ENCODE measurements around the gene PPP1R16B. TPM values are rescaled to one million over a fixed set of nuclear protein-coding genes. Genes with fewer than 3 reads are reported as not detected.
A peak's percentile ranks its signal among the peaks of the same experiment; 100 is the strongest.

The PPP1R16B gene
- total RNA-seq, 1 donor from 2014 or later, result 13.0 TPM

DNA sequence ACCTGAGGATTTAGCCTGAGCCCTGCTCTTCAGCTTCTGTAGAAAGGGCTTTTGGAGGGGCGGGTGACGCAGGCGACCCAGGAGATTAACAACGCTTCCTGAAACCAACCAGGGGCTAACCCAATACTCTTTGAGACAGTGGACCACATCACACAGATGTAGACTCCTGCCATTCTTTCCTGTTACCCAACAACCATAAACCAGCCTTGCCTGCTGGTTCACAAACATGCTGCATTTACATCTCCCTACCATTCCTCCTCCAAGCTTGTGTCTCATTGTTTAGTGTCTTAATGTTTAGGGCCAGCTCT, 28.3 kb downstream of the PPP1R16B start:
- H3K27ac ChIP-seq, result no peak overlapping the region
- TF ChIP-seq, protein P1, sequence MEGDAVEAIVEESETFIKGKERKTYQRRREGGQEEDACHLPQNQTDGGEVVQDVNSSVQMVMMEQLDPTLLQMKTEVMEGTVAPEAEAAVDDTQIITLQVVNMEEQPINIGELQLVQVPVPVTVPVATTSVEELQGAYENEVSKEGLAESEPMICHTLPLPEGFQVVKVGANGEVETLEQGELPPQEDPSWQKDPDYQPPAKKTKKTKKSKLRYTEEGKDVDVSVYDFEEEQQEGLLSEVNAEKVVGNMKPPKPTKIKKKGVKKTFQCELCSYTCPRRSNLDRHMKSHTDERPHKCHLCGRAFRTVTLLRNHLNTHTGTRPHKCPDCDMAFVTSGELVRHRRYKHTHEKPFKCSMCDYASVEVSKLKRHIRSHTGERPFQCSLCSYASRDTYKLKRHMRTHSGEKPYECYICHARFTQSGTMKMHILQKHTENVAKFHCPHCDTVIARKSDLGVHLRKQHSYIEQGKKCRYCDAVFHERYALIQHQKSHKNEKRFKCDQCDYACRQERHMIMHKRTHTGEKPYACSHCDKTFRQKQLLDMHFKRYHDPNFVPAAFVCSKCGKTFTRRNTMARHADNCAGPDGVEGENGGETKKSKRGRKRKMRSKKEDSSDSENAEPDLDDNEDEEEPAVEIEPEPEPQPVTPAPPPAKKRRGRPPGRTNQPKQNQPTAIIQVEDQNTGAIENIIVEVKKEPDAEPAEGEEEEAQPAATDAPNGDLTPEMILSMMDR (IDR thresholded peaks at IDR 0.05), result no peak
- H3K4me3 ChIP-seq, result no peak overlapping the region
- H3K36me3 ChIP-seq, result no peaks in the 10 kb centered on the region
- no peaks in the 10 kb centered on the region for H3K27me3 ChIP-seq (ENCODE audit: low read depth)
- no peak for DNase-seq
- peaks cover 21% of the 10 kb centered on the region for H3K4me1 ChIP-seq
- no peaks in the 10 kb centered on the region for H3K9me3 ChIP-seq
- no peak for ATAC-seq
- intact Hi-C loops (cut with DNase I), result no loop called here

DNA sequence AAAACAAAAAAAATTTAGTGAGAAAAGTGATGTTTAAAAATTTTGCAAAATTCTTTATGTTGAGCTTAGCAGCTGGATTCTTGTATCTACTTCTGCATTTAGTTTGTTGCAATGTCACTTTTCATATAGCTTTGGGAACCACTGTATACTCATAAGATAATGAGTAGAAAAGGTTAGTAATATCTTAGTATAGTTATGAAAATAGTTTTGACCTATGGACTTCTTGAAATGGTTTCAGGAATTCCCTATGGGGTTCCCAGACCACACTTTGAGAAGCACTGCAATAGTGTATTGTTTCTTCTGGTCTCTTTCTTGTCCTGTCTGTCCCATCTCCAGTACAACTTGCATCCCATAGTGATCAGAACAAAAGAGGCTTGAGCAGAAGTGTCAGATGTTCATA, 29.4 kb downstream of the PPP1R16B start:
- ATAC-seq, result no peak
- DNase-seq, result no peak
- intact Hi-C loops (cut with DNase I), result no loop called here

DNA sequence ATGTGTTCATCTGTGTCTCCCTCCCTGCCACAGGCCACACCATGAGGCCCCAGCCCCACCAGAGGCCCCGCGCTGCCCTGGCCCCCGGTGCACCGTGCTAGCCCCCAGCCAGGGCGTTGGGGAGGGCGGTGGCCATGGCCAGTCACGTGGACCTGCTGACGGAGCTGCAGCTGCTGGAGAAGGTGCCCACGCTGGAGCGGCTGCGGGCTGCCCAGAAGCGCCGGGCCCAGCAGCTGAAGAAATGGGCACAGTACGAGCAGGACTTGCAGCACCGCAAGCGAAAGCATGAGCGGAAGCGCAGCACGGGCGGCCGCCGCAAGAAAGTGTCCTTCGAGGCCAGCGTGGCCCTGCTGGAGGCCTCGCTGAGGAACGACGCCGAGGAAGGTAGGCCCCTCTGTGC, 30.3 kb downstream of the PPP1R16B start:
- DNase-seq (no peak), ATAC-seq (peak in 1 of 2 donors; percentile 29)
- Histone ChIP-seq H3K4me3 (no peak overlapping the region), H3K27ac (no peak overlapping the region), H3K36me3 (no peaks in the 10 kb centered on the region), H3K27me3 (ENCODE audit: low read depth) (peaks cover 8% of the 10 kb centered on the region), H3K4me1 (peaks cover 9% of the 10 kb centered on the region), H3K9me3 (no peaks in the 10 kb centered on the region)
- TF ChIP-seq, protein P1 (IDR thresholded peaks at IDR 0.05), result no peak
- intact Hi-C loops (cut with DNase I), result no loop called here

More for the DNA sequence above, 29.4 kb downstream of the PPP1R16B start:
- peaks cover under 1% of the 10 kb centered on the region for H3K27me3 ChIP-seq (ENCODE audit: low read depth)
- H3K36me3 ChIP-seq, result no peaks in the 10 kb centered on the region
- peaks cover 11% of the 10 kb centered on the region for H3K4me1 ChIP-seq
- no peak overlapping the region for H3K4me3 ChIP-seq
- H3K9me3 ChIP-seq, result no peaks in the 10 kb centered on the region
- TF ChIP-seq, protein P1 (IDR thresholded peaks at IDR 0.05), result no peak
- no peak overlapping the region for H3K27ac ChIP-seq

DNA sequence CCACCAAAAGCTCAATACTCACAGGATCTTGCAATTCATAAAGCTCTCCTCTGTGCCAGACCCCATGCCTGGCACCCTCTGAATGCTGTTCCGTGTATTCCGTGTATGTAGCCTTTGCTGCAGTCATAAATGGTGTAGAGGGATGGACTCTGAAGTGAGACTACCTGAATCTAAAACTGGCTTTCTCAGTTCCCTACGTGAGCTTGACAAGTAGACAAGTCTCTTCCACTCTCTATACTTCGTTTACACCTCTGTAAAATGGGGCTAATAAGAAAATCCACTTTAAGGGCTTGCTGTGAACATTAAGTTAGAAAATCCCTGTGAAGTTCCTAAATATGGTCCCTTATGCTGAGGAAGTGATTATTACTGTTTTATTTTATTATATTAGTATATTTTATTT, 31.5 kb downstream of the PPP1R16B start:
- intact Hi-C loops (cut with DNase I), result no loop called here
- peaks cover 8% of the 10 kb centered on the region for H3K27me3 ChIP-seq (ENCODE audit: low read depth)
- TF ChIP-seq, protein P1 (IDR thresholded peaks at IDR 0.05), result no peak
- no peak overlapping the region for H3K27ac ChIP-seq
- no peak for DNase-seq
- H3K9me3 ChIP-seq, result no peaks in the 10 kb centered on the region
- no peak for ATAC-seq
- H3K4me1 ChIP-seq, result peaks cover 6% of the 10 kb centered on the region
- no peaks in the 10 kb centered on the region for H3K36me3 ChIP-seq
- H3K4me3 ChIP-seq, result no peak overlapping the region

DNA sequence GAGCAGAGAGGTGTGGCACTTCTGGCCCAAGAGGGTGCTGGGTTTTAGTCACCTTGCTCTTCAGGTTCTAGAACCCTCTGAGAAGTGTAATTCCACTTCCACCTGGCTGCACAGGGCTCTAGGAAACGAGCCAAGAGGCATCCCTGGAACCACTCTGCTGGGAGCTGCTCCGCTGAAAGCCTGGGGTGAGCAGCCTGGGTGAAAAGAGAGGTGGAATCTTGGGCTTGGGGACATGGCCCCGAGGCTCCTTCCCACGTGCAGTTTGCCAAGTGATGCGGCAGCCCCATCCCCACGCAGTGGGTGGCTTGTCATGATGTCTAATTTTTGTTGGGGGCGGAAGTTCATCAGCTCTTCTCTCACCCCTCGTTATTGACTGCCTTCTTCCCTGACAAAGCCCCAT, 32.8 kb downstream of the PPP1R16B start:
- DNase-seq, result no peak
- TF ChIP-seq, protein P1 (IDR thresholded peaks at IDR 0.05), result no peak
- H3K27ac ChIP-seq, result no peak overlapping the region
- H3K4me3 ChIP-seq, result no peak overlapping the region
- intact Hi-C loops (cut with DNase I), result no loop called here
- ATAC-seq, result no peak
- H3K9me3 ChIP-seq, result no peaks in the 10 kb centered on the region
- no peaks in the 10 kb centered on the region for H3K36me3 ChIP-seq
- H3K27me3 ChIP-seq (ENCODE audit: low read depth), result peaks cover 8% of the 10 kb centered on the region
- peaks cover 8% of the 10 kb centered on the region for H3K4me1 ChIP-seq

DNA sequence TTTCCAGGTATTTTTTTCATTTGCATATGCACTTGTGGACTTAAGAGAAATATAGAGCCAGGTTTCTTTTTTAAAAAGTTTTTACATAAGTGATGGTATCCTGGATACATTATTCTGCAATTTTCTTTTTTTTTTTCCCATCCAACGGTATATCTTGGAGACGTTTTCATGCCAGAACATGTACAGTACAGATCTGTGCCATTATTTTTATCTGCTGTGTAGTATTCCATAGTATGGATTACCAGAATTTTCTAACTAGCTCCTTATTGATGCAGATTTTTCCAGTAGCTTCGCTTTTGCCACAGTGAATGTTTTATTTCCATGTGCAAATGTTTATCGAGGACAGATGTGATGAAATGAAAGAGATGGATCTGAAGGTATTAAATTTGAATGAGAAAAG, 34.1 kb downstream of the PPP1R16B start:
- intact Hi-C loops (cut with DNase I), result no loop called here
- H3K9me3 ChIP-seq, result no peaks in the 10 kb centered on the region
- no peak for DNase-seq
- H3K27ac ChIP-seq, result no peak overlapping the region
- TF ChIP-seq, protein P1 (IDR thresholded peaks at IDR 0.05), result no peak
- H3K27me3 ChIP-seq (ENCODE audit: low read depth), result peaks cover 8% of the 10 kb centered on the region
- H3K4me3 ChIP-seq, result no peak overlapping the region
- peaks cover 8% of the 10 kb centered on the region for H3K4me1 ChIP-seq
- no peak for ATAC-seq
- H3K36me3 ChIP-seq, result no peaks in the 10 kb centered on the region
